ENCODE measurements around the gene LRMDA.

Gene LRMDA

GRCh38 chr10:75476985-75477384 lies 45.6 kb downstream of the LRMDA start:
- DNase-seq (ENCODE audit: low spot score), result no peak

GRCh38 chr10:75477680-75478079 lies 46.3 kb downstream of the LRMDA start:
- DNase-seq (ENCODE audit: low spot score), result no peak

- DNase-seq (ENCODE audit: low spot score), result no peak
These were observed 49.0 kb downstream of the LRMDA start for GRCh38 chr10:75480374-75480773.

- no peak for DNase-seq (ENCODE audit: low spot score)
These were observed 51.8 kb downstream of the LRMDA start for GRCh38 chr10:75483188-75483587.

GRCh38 chr10:75484717-75485116 lies 53.3 kb downstream of the LRMDA start:
- DNase-seq (ENCODE audit: low spot score), result no peak

GRCh38 chr10:75486591-75486990 lies 55.2 kb downstream of the LRMDA start:
- DNase-seq (ENCODE audit: low spot score), result no peak

- DNase-seq (ENCODE audit: low spot score), result no peak
These were observed 55.8 kb downstream of the LRMDA start for GRCh38 chr10:75487087-75487754.

- no peak for DNase-seq (ENCODE audit: low spot score)
These were observed 56.3 kb downstream of the LRMDA start for GRCh38 chr10:75487755-75488125.

- no peak for DNase-seq (ENCODE audit: low spot score)
These were observed 60.9 kb downstream of the LRMDA start for GRCh38 chr10:75492173-75492925.

GRCh38 chr10:75493464-75493863 lies 62.0 kb downstream of the LRMDA start:
- no peak for DNase-seq (ENCODE audit: low spot score)

GRCh38 chr10:75495434-75496190 lies 64.2 kb downstream of the LRMDA start:
- no peak for DNase-seq (ENCODE audit: low spot score)

GRCh38 chr10:75496191-75496567 lies 64.8 kb downstream of the LRMDA start:
- no peak for DNase-seq (ENCODE audit: low spot score)

- no peak for DNase-seq (ENCODE audit: low spot score)
These were observed 66.8 kb downstream of the LRMDA start for GRCh38 chr10:75497997-75498883.

- no peak for DNase-seq (ENCODE audit: low spot score)
These were observed 67.5 kb downstream of the LRMDA start for GRCh38 chr10:75498884-75499350.

GRCh38 chr10:75499556-75500160 lies 68.2 kb downstream of the LRMDA start:
- DNase-seq (ENCODE audit: low spot score), result no peak

GRCh38 chr10:75502389-75502788 lies 71.0 kb downstream of the LRMDA start:
- DNase-seq (ENCODE audit: low spot score), result no peak

- no peak for DNase-seq (ENCODE audit: low spot score)
These were observed 71.4 kb downstream of the LRMDA start for GRCh38 chr10:75502838-75503237.

GRCh38 chr10:75505293-75505692 lies 73.9 kb downstream of the LRMDA start:
- DNase-seq (ENCODE audit: low spot score), result no peak

GRCh38 chr10:75505840-75506506 lies 74.5 kb downstream of the LRMDA start:
- no peak for DNase-seq (ENCODE audit: low spot score)

GRCh38 chr10:75506930-75507329 lies 75.5 kb downstream of the LRMDA start:
- no peak for DNase-seq (ENCODE audit: low spot score)

GRCh38 chr10:75507469-75507868 lies 76.0 kb downstream of the LRMDA start:
- no peak for DNase-seq (ENCODE audit: low spot score)

Measured in CD4-positive, alpha-beta T cell treated with Interleukin-2 at 100 ng/mL for 4 hours (primary cell).